HEK293 (cell line): ENCODE data around the gene KRTAP3-2.

ENCODE experiments used
- CTCF ChIA-PET: fragments of 350-600 bp; formaldehyde crosslinking; extraction: SDS; loops from one replicate; lab custom pipeline; 2021; ENCODE audit warnings: antibody characterized with exemption; lab: Yijun Ruan, JAX
- POLR2A ChIA-PET: fragments of 300-600 bp; formaldehyde crosslinking; extraction: SDS; loops from one replicate; lab custom pipeline; 2020; ENCODE audit warnings: antibody characterized with exemption, inconsistent platforms; lab: Yijun Ruan, JAX
- H3K27ac ChIP-seq: fragments of 200-500 bp; sonication (Bioruptor generic); 2 replicates; pipeline ENCODE4 v1.5.1; 2014; ENCODE audit warnings: low read depth, low read length, control low read depth, inconsistent platforms; ENCODE audit errors: extremely low read depth
- H3K36me3 ChIP-seq, 2 experiments: fragments of 200-500 bp in 1 of 2; sonication (Bioruptor generic) in 1 of 2; 1 replicate in 1 of 2; 2 replicates in 1 of 2; pipeline ENCODE4 v1.5.1; 2014 to 2017; ENCODE audit warnings: inconsistent platforms in 2 of 2, low read length in 2 of 2; ENCODE audit not compliant: control insufficient read depth in 2 of 2, insufficient read depth in 1 of 2
- H3K4me1 ChIP-seq: fragments of 200-500 bp; sonication (Bioruptor generic); 2 replicates; pipeline ENCODE4 v1.5.1; 2014; ENCODE audit warnings: mild to moderate bottlenecking, low read length, inconsistent platforms; ENCODE audit not compliant: control insufficient read depth, insufficient read depth
- H3K4me3 ChIP-seq: 2 replicates; pipeline ENCODE4 v1.5.1; 2011; ENCODE audit warnings: low read depth, mild to moderate bottlenecking, control low read depth, low read length, moderate library complexity
- H3K9me3 ChIP-seq: fragments of 200-500 bp; sonication (Bioruptor generic); 2 replicates; pipeline ENCODE4 v1.5.1; 2014; ENCODE audit warnings: low read depth, low read length, inconsistent platforms; ENCODE audit not compliant: control insufficient read depth, insufficient read depth
- EGR2 ChIP-seq: fragments of 450-650 bp; formaldehyde crosslinking; IDR thresholded peaks from 2 replicates; pipeline ENCODE4 v1.5.1; 2016; ENCODE audit warnings: low read depth, missing biosample characterization, missing genetic modification characterization
- GLIS1 ChIP-seq: fragments of 450-650 bp; formaldehyde crosslinking; IDR thresholded peaks from 2 replicates; pipeline ENCODE4 v1.5.1; 2016; ENCODE audit warnings: missing biosample characterization, missing genetic modification characterization
- KLF16 ChIP-seq: fragments of 450-650 bp; formaldehyde crosslinking; IDR thresholded peaks from 2 replicates; pipeline ENCODE4 v1.5.1; 2017; ENCODE audit warnings: missing biosample characterization, missing genetic modification characterization
- KLF7 ChIP-seq: fragments of 450-650 bp; formaldehyde crosslinking; IDR thresholded peaks from 2 replicates; pipeline ENCODE4 v1.5.1; 2016; ENCODE audit warnings: missing biosample characterization, missing genetic modification characterization, borderline replicate concordance
- KLF8 ChIP-seq: fragments of 450-650 bp; formaldehyde crosslinking; IDR thresholded peaks from 2 replicates; pipeline ENCODE4 v1.5.1; 2016; ENCODE audit warnings: missing biosample characterization, missing genetic modification characterization
- MYNN ChIP-seq: fragments of 450-650 bp; formaldehyde crosslinking; IDR thresholded peaks from 2 replicates; pipeline ENCODE4 v1.5.1; 2016; ENCODE audit warnings: missing biosample characterization, missing genetic modification characterization, borderline replicate concordance
- OVOL3 ChIP-seq: fragments of 450-650 bp; formaldehyde crosslinking; IDR thresholded peaks from 2 replicates; pipeline ENCODE4 v1.5.1; 2016; ENCODE audit warnings: missing biosample characterization, missing genetic modification characterization
- ZBTB20 ChIP-seq: fragments of 450-650 bp; formaldehyde crosslinking; IDR thresholded peaks from 2 replicates; pipeline ENCODE4 v1.5.1; 2016; ENCODE audit warnings: missing biosample characterization, missing genetic modification characterization
- ZBTB21 ChIP-seq: fragments of 450-650 bp; formaldehyde crosslinking; IDR thresholded peaks from 2 replicates; pipeline ENCODE4 v1.5.1; 2017; ENCODE audit warnings: missing biosample characterization, missing genetic modification characterization
- ZFP41 ChIP-seq: fragments of 450-650 bp; formaldehyde crosslinking; IDR thresholded peaks from 2 replicates; pipeline ENCODE4 v1.5.1; 2016; ENCODE audit warnings: missing biosample characterization, missing genetic modification characterization, borderline replicate concordance
- ZNF138 ChIP-seq: fragments of 450-650 bp; formaldehyde crosslinking; IDR thresholded peaks from 2 replicates; pipeline ENCODE4 v1.5.1; 2016; ENCODE audit warnings: missing biosample characterization, missing genetic modification characterization, borderline replicate concordance
- ZNF169 ChIP-seq: fragments of 450-650 bp; formaldehyde crosslinking; IDR thresholded peaks from 2 replicates; pipeline ENCODE4 v1.5.1; 2016; ENCODE audit warnings: missing biosample characterization, missing genetic modification characterization
- ZNF311 ChIP-seq: fragments of 450-650 bp; formaldehyde crosslinking; IDR thresholded peaks from 2 replicates; pipeline ENCODE4 v1.5.1; 2017; ENCODE audit warnings: missing biosample characterization, missing genetic modification characterization, borderline replicate concordance
- ZNF426 ChIP-seq: fragments of 450-650 bp; formaldehyde crosslinking; IDR thresholded peaks from 2 replicates; pipeline ENCODE4 v1.5.1; 2017; ENCODE audit warnings: missing biosample characterization, missing genetic modification characterization, mild to moderate bottlenecking, inconsistent platforms, moderate library complexity
- ZNF571 ChIP-seq: fragments of 450-650 bp; formaldehyde crosslinking; IDR thresholded peaks from 2 replicates; pipeline ENCODE4 v1.5.0; 2017; ENCODE audit warnings: missing biosample characterization, missing genetic modification characterization
- ZNF660 ChIP-seq: fragments of 450-650 bp; IDR thresholded peaks from 2 replicates; pipeline ENCODE4 v1.5.1; 2018; ENCODE audit warnings: missing biosample characterization, mild to moderate bottlenecking, missing genetic modification characterization
- ZNF670 ChIP-seq: fragments of 450-650 bp; formaldehyde crosslinking; IDR thresholded peaks from 2 replicates; pipeline ENCODE4 v1.5.1; 2016; ENCODE audit warnings: missing biosample characterization, missing genetic modification characterization, low read depth
- ZNF777 ChIP-seq: fragments of 450-650 bp; formaldehyde crosslinking; IDR thresholded peaks from 2 replicates; pipeline ENCODE4 v1.5.1; 2017; ENCODE audit warnings: missing biosample characterization, missing genetic modification characterization, borderline replicate concordance
- ZNF785 ChIP-seq: fragments of 450-650 bp; formaldehyde crosslinking; IDR thresholded peaks from 2 replicates; pipeline ENCODE4 v1.5.1; 2016; ENCODE audit warnings: missing biosample characterization, missing genetic modification characterization
- ZSCAN23 ChIP-seq: fragments of 450-650 bp; formaldehyde crosslinking; IDR thresholded peaks from 2 replicates; pipeline ENCODE4 v1.5.1; 2016; ENCODE audit warnings: missing biosample characterization, missing genetic modification characterization
- TF ChIP-seq, protein P1 (sequence below): fragments of 450-650 bp; formaldehyde crosslinking; IDR thresholded peaks from 2 replicates; pipeline ENCODE4 v1.5.1; 2016; ENCODE audit warnings: missing biosample characterization, missing genetic modification characterization
- TF ChIP-seq, protein P2 (sequence below): fragments of 450-650 bp; formaldehyde crosslinking; IDR thresholded peaks from 2 replicates; pipeline ENCODE4 v1.5.1; 2016; ENCODE audit warnings: missing biosample characterization, missing genetic modification characterization, low read depth

Gene KRTAP3-2

DNA sequence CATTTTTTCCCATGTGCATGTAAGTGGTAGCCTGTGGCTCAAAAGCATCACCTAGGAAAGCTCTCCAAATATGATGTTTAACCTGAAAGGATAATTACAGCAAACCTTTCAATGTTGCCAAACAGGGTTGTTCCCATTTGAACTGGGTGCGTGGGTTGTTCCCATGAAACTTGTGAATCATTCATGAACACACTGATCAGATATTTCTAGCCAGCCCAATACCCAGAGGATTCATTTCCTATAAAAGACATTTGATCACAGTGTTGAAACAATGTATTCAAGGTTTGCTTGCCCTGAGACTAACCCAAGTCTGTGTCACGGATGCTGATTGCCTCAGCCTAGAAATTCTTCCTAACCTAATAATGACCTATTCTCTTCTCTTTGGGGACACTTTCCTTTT, 45.8 kb downstream of the KRTAP3-2 start:
- H3K4me1 ChIP-seq: no peaks in the 10 kb centered on the region
- no peak overlapping the region for H3K4me3 ChIP-seq
- POLR2A ChIA-PET: no interaction called here
- no peak overlapping the region for H3K27ac ChIP-seq
- H3K36me3 ChIP-seq: no peaks in the 10 kb centered on the region
- H3K9me3 ChIP-seq: no peaks in the 10 kb centered on the region
- TF ChIP-seq KLF8 (tag by site-specific recombination) (no peak), ZNF169 (tag by site-specific recombination) (no peak), EGR2 (tag by site-specific recombination) (no peak), ZNF138 (tag by site-specific recombination) (no peak), ZNF426 (no peak), ZNF785 (tag by site-specific recombination) (no peak), GLIS1 (no peak), ZNF777 (tag by site-specific recombination) (no peak), ZNF311 (no peak), KLF16 (tag by site-specific recombination) (no peak), OVOL3 (tag by site-specific recombination) (no peak), MYNN (no peak), ZNF670 (tag by site-specific recombination) (no peak), ZNF571 (no peak), KLF7 (tag by site-specific recombination) (no peak), ZFP41 (no peak), ZSCAN23 (tag by site-specific recombination) (no peak), ZBTB20 (no peak)
- TF ChIP-seq, protein P1, sequence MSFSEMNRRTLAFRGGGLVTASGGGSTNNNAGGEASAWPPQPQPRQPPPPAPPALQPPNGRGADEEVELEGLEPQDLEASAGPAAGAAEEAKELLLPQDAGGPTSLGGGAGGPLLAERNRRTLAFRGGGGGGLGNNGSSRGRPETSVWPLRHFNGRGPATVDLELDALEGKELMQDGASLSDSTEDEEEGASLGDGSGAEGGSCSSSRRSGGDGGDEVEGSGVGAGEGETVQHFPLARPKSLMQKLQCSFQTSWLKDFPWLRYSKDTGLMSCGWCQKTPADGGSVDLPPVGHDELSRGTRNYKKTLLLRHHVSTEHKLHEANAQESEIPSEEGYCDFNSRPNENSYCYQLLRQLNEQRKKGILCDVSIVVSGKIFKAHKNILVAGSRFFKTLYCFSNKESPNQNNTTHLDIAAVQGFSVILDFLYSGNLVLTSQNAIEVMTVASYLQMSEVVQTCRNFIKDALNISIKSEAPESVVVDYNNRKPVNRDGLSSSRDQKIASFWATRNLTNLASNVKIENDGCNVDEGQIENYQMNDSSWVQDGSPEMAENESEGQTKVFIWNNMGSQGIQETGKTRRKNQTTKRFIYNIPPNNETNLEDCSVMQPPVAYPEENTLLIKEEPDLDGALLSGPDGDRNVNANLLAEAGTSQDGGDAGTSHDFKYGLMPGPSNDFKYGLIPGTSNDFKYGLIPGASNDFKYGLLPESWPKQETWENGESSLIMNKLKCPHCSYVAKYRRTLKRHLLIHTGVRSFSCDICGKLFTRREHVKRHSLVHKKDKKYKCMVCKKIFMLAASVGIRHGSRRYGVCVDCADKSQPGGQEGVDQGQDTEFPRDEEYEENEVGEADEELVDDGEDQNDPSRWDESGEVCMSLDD (tag by site-specific recombination): no peak
- CTCF ChIA-PET: interaction anchor here (0.7 kb wide), 1 partner anchor 67 kb away, joined by 5 read pairs; no protein-coding TSS in a partner anchor

DNA sequence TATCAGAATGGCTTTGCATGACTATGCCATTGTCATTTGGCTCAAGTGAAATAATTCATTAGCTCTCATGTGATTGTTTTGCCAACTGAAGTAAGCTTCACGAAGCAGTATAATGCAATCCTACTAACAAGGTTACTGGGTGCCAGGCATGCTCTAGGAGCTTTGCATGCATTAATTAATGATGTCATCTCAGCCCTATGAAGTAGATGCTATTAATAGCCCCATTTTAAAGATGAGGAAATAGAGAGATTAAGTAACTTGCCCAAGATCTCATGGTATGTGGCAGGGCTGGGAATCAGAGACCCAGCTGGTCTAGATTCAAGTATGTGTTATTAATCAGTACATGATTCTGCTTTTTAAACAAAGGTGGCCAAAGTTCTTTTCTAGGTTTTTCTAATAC, 47.0 kb downstream of the KRTAP3-2 start:
- Histone ChIP-seq H3K36me3 (no peaks in the 10 kb centered on the region), H3K4me1 (no peaks in the 10 kb centered on the region), H3K9me3 (no peaks in the 10 kb centered on the region), H3K4me3 (no peak overlapping the region), H3K27ac (no peak overlapping the region)
- TF ChIP-seq ZNF660 (tag by site-specific recombination) (no peak), ZBTB21 (tag by site-specific recombination) (0 out of 2 replicates have a peak, but pooled peaks have one; percentile 24)
- TF ChIP-seq, protein P2, sequence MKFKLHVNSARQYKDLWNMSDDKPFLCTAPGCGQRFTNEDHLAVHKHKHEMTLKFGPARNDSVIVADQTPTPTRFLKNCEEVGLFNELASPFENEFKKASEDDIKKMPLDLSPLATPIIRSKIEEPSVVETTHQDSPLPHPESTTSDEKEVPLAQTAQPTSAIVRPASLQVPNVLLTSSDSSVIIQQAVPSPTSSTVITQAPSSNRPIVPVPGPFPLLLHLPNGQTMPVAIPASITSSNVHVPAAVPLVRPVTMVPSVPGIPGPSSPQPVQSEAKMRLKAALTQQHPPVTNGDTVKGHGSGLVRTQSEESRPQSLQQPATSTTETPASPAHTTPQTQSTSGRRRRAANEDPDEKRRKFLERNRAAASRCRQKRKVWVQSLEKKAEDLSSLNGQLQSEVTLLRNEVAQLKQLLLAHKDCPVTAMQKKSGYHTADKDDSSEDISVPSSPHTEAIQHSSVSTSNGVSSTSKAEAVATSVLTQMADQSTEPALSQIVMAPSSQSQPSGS: peak; percentile 56; the same call in 1 of the 2 replicates
- ChIA-PET POLR2A (no interaction called here), CTCF (interaction anchor here (0.8 kb wide), 1 partner anchor 9 kb away, joined by 7 read pairs; no protein-coding TSS in a partner anchor)
